Choroid plexus epithelial cell (primary cell): ENCODE measurements around the gene HIPK2.
A peak's percentile ranks its signal among the peaks of the same experiment; 100 is the strongest.

Experiments used
- DNase-seq: peaks from one replicate; pipeline ENCODE4 v3.0.0-alpha.2; 2010; ENCODE audit warnings: low read depth
- H3K4me3 ChIP-seq: 2 replicates; pipeline ENCODE4 v1.5.1; 2011; ENCODE audit warnings: low read depth, mild to moderate bottlenecking, control low read depth, low read length, moderate library complexity
- TF ChIP-seq, protein P1 (sequence below): conservative IDR thresholded peaks from 2 replicates; pipeline ENCODE4 v1.5.1; 2011; ENCODE audit warnings: low read depth, mild to moderate bottlenecking, control low read depth, inconsistent platforms, low read length, moderate library complexity

Gene HIPK2

DNA sequence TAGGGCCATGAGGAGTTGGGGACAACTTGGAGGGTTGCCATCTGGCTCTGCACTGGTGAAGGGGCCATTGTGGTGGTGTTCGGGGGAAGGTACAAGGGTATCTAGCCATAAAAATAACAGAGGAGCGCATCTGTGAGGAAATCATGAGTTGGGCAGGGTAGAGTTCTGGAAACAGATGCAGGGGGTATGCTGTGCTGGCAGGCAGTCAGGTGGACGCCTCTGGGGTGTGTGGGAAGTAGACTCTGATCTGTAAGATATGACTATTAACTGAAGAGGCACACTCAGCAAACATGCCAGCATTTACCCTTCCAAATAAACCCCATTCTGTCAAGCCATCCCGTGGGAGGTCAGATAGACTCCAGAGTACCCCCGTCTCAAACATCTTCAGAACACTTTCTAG, 174.5 kb downstream of the HIPK2 start:
- no peak for DNase-seq
- no peak overlapping the region for H3K4me3 ChIP-seq
- TF ChIP-seq, protein P1, sequence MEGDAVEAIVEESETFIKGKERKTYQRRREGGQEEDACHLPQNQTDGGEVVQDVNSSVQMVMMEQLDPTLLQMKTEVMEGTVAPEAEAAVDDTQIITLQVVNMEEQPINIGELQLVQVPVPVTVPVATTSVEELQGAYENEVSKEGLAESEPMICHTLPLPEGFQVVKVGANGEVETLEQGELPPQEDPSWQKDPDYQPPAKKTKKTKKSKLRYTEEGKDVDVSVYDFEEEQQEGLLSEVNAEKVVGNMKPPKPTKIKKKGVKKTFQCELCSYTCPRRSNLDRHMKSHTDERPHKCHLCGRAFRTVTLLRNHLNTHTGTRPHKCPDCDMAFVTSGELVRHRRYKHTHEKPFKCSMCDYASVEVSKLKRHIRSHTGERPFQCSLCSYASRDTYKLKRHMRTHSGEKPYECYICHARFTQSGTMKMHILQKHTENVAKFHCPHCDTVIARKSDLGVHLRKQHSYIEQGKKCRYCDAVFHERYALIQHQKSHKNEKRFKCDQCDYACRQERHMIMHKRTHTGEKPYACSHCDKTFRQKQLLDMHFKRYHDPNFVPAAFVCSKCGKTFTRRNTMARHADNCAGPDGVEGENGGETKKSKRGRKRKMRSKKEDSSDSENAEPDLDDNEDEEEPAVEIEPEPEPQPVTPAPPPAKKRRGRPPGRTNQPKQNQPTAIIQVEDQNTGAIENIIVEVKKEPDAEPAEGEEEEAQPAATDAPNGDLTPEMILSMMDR: no peak

DNA sequence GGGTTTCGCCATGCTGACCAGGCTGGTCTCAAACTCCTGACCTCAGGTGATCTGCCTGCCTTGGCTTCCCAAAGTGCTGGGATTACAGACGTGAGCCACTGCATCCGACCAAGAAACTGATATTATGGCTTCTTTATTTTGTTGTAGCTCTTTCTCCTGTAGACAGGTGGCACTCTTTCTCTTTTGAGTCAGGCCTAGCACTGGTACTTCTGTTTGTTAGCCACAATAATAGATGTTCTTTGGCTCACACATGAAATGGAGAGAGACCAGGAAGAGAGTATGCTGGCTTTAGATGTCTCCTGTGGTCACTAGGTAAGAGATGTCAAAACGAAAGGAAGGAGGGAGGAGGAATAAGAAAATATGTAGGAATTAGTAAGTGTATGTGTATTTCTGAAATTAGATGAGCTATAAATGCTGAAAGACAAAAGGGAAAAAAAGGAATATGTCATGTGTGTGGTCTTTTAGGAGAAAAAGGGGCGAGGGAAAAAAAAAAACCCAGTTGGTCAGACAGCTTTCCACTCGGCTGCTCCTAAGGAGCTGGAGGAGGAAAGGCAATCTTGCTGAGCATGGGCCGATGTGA, 175.6 kb downstream of the HIPK2 start:
- DNase-seq: peak; percentile 72
- H3K4me3 ChIP-seq: no peak overlapping the region
- TF ChIP-seq, protein P1: peak; percentile 67

DNA sequence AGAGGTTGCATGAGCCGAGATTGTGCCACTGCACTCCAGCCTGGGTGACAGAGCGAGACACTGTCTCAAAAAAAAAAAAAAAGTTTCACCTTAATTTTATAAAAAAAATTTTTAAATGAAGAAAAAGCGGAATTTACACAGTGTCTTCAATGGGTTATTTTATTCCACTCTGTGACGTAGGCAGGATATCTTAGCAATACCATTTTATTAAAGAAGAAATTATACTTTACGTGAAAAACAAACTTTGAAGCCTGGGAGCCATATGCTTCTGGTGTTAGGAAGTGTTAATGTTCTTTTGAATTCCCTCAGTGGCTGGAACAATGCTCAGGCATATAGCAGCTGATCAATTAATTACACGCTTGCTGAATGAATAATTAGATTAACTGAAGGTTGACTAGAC, 176.6 kb downstream of the HIPK2 start:
- TF ChIP-seq, protein P1: no peak
- no peak for DNase-seq
- no peak overlapping the region for H3K4me3 ChIP-seq

DNA sequence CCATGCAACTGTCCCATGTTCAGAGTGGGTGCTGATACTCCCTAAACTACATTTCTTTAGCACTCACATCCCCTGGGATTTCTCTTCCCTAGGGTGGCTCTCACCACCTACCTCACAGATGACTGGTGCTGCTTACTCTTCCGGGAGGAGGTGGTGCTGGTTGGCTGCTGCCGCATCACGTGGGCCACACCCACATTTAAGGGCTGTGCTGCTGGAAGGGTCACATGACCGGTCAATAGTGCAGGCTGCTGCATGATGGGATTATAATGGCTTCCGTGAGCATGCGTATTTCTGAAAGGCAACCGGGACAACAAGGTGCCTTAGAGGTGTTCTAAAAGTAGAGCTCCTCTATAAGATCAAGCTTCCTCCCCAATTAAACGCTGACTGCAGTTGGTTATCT, 177.5 kb downstream of the HIPK2 start:
- TF ChIP-seq, protein P1: no peak
- H3K4me3 ChIP-seq: no peak overlapping the region
- no peak for DNase-seq

DNA sequence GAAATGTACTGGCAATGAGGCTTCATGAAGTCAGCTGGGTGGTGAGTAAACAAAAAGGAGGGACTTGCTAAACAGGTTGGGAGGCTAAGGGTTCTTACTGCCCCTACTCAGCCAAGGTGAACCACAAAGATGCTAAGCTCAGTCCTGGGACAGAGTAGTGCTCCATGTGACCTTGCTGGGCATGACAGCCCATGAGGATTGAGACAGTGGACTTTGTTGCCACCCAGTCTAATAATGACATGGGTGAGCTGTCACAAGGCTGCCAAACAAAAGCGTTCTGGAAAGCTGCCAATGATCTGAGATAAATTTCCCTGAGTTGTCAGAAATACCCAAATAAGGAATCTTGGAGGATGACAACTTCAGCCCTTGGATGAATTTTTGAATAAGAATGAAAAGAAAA, 179.2 kb downstream of the HIPK2 start:
- TF ChIP-seq, protein P1: no peak
- no peak for DNase-seq
- H3K4me3 ChIP-seq: no peak overlapping the region

DNA sequence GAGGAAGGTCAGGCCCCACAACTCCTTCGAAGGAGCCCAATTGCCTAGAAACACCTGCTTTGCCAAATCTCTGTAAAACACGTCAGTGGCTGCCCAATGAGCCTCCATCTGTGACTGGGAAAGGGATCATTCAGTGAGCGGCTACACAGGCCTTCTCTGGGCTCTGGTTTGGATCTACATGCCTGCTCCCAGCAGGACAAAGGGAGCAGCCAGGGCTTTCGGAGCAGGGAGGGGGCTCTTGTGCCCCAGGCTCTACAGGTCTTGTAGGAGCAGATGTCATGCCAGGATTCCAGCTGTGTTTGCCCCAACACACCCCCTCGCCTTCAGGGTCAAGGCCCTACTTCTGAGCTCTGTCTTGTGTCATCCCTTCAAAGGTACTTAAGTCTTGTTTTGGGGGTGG, 180.8 kb downstream of the HIPK2 start:
- DNase-seq: no peak
- TF ChIP-seq, protein P1: no peak
- no peak overlapping the region for H3K4me3 ChIP-seq

DNA sequence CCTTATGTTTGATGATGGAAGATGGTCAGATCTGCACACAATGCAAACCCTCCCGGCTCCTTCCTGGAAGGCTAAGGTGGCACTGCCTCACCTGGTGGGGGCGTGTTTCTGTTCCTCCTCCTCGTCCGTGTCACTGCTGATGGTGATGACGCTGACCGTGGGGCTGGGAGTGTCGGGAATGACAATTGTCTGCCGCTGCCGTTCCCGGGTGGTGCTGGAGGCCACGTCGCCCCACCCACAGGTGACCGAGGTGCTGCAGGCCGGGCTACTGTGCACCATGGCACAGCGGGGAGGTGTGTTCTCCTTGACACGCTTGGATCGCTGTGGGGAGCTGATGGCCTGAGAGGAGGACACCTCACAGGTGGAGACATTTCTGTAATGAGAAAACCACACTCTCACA, 181.2 kb downstream of the HIPK2 start:
- DNase-seq: no peak
- TF ChIP-seq, protein P1: no peak
- H3K4me3 ChIP-seq: no peak overlapping the region
